GM18526 (cell line): ENCODE data around the gene BRD4.

ENCODE experiments used
- POLR2A ChIP-seq: IDR thresholded peaks from 3 replicates; pipeline ENCODE4 v1.6.1; 2011; ENCODE audit not compliant: insufficient read length; ENCODE audit errors: extremely low read depth

Gene BRD4

DNA sequence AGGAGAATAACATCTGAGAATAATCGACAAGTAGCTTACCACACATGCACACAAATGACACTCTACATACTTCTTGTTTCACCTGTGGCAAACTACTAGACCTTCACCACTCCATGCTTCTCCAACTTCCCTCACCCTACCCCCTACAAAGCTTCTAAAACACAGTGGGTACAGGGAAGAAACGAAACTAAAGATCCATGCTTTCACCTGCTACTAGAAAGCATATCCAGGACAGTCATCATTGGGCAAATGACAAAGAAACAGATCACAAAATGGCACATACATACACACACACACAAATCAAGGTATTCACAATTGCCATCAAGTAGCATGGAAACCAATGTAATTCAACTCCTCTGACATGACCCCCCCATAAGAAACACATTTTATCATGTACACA is 10.6 kb downstream of the BRD4 start:
- TF ChIP-seq POLR2A, result no peak

DNA sequence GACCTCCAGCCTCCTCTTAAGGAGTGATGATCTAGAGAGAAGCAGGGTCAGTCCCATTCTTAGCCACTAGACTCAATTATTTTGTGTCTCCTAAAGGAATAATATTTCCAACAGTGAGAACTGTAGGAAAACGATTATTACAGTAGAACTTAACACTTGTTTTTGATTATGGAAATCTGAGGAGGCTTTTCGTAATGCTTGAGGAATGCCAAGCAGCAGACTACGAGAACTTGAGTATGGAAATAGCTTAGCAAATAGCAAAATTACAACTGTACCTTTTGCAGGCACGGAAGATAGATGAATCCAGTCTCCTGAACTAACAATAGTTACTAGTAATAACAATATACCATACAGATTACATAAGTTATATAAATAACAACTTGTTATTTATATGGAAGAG is 12.2 kb downstream of the BRD4 start:
- no peak for TF ChIP-seq POLR2A

DNA sequence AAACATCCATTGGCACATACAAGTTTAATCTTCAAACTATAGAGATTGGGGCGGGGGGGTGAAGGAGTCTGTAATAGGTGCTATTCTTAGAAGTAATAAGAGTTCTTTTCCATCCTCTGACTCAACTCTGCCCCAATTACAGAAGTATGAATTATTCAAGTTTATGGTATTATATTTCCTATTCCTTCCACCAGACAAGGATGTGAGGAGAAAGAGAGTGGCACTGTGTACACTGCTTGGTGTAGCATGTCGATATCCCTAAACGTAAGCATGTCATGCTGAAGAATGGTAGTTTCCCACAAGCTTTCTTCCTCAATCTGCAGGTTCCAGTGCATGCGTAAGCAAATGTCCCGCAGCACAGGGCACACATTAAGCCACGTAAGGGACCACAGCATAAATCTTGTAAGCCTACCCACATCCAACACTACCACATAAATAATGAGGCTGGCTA is 14.1 kb downstream of the BRD4 start:
- no peak for TF ChIP-seq POLR2A

DNA sequence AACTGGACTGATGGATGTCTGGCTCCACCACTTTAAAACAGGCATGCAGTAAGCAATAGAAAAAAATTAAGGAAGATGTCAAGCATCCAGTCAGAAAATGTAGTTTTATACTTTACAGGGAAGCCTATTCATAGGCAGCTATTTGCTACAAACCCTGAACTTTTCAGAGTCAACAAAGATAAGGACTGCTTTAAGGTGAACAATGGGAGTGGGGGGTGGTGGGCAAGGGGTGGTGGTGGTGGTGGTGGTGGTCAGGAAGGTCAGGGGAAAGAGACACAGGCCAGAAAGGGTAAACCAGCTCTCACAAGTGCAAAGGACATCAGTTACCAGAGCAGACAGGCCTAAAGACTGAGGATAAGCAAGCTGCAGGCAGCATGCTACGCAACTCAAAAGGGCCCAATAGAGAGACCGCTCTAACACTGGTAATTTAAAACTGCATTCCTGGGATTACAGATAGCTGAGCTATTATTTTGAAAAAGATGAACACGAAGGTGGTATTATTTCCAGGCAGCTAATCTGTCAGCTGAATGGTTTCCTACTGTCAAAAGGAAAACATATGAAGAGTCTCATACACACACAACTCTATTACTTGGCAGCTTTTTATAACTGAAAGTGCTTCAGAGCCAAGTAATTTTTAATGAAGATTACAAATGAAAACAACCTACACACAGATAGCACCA is 14.8 kb downstream of the BRD4 start:
- TF ChIP-seq POLR2A, result no peak

DNA sequence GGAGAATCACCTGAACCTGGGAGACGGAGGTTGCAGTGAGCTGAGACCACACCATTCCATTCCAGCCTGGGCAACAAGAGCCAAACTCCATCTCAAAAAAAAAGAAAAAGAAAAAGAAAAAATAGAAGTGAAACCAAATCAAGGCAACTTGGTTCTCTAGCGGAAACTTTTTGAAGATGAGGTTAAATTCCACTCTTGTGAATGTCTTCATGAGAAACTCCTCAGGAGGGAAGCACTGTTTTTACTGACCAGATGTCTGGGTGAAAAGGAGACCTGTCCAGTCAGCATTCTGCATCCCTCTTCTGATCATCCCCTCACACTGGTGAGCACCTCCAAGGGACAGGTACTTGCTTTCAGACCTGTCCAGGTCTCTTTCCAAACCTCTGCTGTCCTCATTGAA is 15.8 kb downstream of the BRD4 start:
- no peak for TF ChIP-seq POLR2A

DNA sequence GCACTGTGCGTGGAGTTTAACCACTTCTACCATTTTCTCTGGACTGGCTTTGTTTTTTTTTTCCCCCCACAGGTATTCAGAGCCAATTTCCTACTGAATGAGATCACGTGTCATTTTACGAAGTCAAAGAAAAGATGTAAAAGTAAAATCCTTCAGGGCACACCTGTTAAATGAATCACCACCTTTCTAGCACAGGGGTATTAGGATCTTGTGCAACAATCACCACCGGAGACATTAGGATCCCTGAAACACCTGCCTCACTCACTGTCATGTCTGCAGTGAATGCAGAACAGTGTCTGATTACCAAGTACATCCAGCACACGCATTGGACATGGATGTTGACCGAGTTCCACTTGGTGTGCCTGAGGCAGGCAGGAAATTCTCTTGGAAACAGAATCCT is 17.2 kb downstream of the BRD4 start:
- TF ChIP-seq POLR2A, result no peak

DNA sequence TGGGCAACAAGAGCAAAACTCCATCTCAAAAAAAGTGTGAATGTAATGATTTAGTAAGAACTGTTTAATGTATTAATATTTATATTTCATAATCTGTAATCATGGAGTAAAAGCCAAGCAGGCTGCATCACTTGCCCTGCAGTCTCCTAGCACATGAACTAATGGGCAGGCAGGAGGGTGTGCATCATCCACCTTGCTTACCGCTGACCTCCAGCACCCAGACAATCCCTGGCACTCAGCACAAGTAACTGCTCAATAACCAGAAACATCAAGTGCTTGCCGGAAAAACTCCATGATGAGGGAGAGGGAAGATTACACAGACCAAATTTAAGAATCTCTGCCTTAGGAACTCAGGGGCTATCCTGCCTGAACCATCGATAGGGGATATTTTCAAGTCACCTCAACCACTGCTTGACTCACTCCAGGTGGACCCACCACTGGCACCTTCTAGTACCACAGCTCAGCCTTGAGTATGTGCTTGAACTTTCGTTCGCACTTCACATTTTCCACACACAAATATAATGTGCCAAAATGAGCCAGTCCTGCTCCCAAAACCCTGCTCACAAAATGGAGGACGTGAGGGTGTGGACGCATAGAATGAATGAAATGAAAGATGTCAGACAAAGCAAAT is 18.6 kb downstream of the BRD4 start:
- TF ChIP-seq POLR2A, result no peak

DNA sequence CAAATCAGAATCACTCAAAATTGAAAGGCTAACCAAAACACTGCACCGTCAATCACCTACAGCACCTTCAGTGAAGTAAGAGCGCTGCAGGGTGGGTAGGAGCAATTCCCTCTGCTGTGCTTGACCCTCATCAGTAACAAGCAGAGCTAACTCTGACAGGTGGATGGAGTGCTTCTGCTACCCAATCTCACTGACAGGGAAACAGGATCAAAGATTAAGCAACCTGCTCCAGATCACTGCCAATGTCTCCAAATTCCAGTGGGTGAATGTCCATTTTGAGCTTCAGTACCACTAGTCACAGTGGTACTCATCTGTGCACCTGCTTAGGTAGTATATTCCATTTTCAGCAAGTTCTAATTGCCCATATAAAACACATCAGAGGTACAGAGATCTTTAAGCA is 25.2 kb downstream of the BRD4 start:
- no peak for TF ChIP-seq POLR2A

DNA sequence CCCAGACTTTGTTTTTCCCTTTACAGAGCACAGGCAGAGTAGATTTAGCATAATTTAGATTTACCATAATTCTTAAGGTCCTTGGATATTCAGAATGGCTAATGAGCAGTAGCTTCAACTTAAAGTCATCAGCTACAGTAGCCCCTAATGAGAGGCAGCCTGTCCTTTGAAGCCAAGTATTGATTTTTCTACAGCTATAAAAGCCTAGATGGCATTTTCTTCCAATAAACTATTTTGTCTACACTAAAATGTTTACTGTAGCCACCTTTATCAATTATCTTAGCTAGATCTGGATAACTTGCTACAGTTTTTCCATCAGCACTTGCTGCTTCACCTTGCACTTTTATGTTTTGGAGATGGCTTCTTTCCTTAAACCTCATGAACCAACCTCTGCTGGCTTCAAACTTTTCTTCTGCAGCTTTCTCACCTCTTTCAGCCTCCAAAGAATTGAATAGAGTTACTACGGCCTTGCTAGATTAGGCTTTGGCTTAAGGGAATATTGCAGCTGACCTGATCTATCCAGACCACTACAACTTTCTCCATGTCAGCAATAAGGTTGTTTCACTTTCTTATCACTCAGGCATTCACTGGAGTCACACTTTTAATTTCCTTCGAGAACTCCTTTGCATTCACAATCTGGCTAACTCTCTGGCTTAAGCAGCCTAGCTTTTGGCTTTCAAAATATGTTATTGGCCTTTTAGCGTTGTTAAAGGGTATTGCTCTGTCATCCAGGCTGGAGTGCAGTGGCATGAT is 26.6 kb downstream of the BRD4 start:
- TF ChIP-seq POLR2A, result no peak

DNA sequence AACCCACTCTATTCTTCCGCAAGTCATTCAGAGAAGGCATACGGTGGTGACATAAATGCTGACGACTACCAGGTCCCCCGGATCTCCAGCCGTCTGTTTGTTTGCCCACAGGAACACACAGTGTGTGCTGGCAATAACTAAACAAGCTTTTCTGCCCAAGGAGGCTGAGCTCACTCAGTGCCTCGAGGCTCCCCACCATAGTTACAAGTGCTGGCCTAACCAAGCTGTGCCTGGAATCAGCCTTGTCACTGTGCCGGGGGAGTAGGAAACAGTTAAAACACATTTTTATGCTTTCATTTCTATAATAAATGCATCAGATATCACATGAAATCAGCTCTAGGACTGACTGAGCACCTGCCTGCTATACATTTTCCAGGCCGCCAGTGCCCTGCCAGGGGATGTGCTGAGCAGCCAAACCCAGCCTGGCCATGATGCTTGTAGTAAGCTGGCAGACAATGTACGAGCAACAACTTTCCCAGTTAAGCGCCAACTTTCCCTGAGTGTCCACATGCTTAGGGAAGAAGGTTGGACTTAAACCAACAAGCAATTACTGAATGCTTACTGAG is 28.1 kb downstream of the BRD4 start:
- no peak for TF ChIP-seq POLR2A

DNA sequence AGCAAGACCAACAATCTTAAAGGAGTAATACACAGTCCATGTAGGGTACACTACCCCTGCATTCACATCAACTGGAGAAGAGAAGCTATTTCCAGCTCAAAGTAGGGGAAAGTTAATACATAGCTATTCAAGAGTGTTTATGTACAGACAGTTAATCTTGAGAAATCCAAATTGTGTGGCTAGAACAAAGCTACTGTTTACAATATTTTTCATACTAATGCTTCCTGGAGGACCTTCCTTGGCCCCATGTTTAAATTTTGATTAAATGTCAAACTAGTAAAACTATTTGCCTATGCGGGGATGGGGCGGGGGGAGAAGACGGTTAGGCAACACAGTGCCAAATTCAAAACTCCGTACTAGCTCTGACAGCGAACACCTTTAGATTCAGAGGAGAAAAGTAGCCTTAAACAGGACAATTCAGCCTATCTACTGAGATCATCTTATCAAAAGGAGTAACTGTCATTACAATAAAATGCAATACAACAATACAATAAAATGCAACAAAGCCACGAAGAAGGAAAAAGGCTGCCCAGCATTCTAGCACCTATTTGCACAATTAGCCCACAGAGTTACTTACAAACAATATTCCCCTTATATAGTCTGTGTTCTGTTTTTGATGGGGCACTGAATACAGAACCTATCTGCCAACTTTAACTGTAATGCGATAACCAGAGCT is 29.1 kb downstream of the BRD4 start:
- no peak for TF ChIP-seq POLR2A

DNA sequence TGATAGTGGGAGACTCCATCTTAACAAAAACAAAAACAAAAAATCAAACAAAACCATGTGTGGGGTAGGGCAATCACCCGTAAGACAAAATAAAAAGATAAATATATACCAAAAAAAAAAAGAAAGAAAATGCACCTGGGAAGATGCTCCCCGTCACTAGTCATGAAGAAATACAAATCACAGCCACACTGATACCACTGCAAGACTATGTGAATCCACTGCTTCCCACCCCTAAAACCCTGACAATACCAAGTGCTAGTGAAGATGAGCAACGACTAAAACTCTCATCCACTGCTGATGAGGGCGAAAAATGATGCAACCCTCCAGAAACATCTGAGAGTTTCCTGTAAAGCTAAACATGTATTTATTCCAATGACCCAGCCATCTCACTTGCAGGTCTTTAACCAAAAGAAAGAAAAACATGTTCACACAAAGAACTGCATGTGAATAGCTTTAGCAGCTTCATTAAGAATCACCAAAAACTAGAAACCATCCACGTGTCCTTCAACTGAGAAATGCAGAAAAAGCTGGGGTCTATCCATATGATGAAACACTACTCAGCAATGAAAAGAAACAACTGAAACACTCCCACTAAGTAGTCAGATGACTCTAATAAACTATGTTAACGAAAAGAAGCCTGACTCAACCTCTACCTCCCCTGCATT is 31.7 kb downstream of the BRD4 start:
- no peak for TF ChIP-seq POLR2A

DNA sequence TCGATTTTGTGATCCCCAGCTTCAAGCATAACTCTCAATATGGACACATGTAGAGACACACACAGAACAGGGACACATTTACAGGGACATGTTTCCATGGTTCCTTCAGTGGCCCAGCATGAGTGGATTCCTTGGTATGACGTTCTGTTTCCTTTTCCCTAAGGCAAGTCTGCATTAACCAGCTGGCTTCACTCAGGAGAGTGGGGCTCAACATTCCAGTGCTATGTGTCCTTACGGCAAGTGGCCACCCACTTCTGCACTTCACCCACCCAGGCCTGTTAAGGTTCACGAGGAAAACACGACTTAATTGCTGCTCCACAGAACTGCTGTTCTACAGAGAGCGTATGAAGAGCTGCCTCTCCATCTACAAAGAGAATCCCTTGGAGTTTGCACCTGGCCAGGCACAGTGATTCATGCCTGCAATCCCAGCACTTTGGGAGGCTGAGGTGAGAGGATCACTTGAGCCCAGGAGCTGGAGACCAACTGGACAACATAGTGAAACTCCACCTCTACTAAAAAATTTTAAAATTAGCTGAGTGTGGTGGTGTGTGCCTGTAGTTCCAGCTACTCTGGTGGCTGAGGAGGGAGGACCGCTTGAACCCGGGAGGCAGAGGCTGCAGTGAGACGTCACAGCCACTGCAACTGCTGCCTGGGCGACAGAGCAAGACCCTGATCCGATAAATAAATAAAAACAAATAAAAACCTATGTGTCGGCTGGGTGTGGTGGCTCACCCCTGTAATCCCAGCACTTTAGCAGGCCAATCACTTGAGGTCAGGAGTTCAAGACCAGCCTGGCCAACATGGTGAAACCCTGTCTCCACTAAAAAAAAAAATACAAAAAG is 32.5 kb downstream of the BRD4 start:
- no peak for TF ChIP-seq POLR2A
